Stimulated activated CD4-positive, alpha-beta T cell treated with anti-CD3 and anti-CD28 coated beads, Interleukin-1b, Interleukin-23, amount 100 ng/mL, for 1 hour (primary cell): Measurements from ENCODE around the gene ZNF786.
"Not testable (repeated sequence)": the region's sequence is repeated elsewhere in the genome, so short reads cannot be mapped to it uniquely, and the experiment has no call there.

Experiments
- DNase-seq, 2 donors: peaks; one replicate each; pipeline ENCODE4 v3.0.0-alpha.2; 2020; ENCODE audit warnings: low read depth in 2 of 2

ZNF786 gene

GRCh38 chr7:149031353-149031910, 59.1 kb downstream of the ZNF786 start:
- DNase-seq = no peak

GRCh38 chr7:149030439-149030838, 60.1 kb downstream of the ZNF786 start:
- not testable (repeated sequence) for DNase-seq

- peak; percentile 98 to 100 for DNase-seq
Measured at GRCh38 chr7:149028346-149029109, 62.0 kb downstream of the ZNF786 start, which contains the start of gene PDIA4. PDIA4 (minus strand) TSS chr7:149028505; CDS start chr7:149028408, 97 bp downstream.

- no peak for DNase-seq
Measured at GRCh38 chr7:149027611-149028345, 62.7 kb downstream of the ZNF786 start.

- DNase-seq = no peak
Measured at GRCh38 chr7:149027055-149027454, 63.5 kb downstream of the ZNF786 start.

GRCh38 chr7:149023662-149024061, 66.9 kb downstream of the ZNF786 start:
- no peak for DNase-seq

GRCh38 chr7:149022756-149023360, 67.7 kb downstream of the ZNF786 start:
- no peak for DNase-seq

GRCh38 chr7:149021725-149022062, 68.8 kb downstream of the ZNF786 start:
- DNase-seq = no peak

- no peak for DNase-seq
Measured at GRCh38 chr7:149020483-149020882, 70.0 kb downstream of the ZNF786 start.
